Osteoblast (primary cell): Measurements from ENCODE around the gene RBM38. TPM values are rescaled to one million over a fixed set of nuclear protein-coding genes. Genes with fewer than 3 reads are reported as not detected.

Experiments
- DNase-seq: peaks from one replicate; pipeline ENCODE4 v3.0.0; 2011; ENCODE audit warnings: low spot score, mixed read lengths; ENCODE audit not compliant: insufficient read length; ENCODE audit errors: missing footprints
- H2AFZ ChIP-seq: 2 replicates; pipeline ENCODE4 v1.6.0; 2011; ENCODE audit warnings: mild to moderate bottlenecking, low read length
- H3K27ac ChIP-seq: 2 replicates; pipeline ENCODE4 v1.5.1; 2011; ENCODE audit warnings: mild to moderate bottlenecking, low read depth, low read length, moderate library complexity
- H3K27me3 ChIP-seq: 2 replicates; pipeline ENCODE4 v1.6.0; 2012; ENCODE audit warnings: mild to moderate bottlenecking, control low read depth, inconsistent platforms, low read length, moderate library complexity; ENCODE audit not compliant: insufficient read depth
- H3K36me3 ChIP-seq: 2 replicates; pipeline ENCODE4 v1.5.1; 2011; ENCODE audit warnings: mild to moderate bottlenecking, low read length, control low read depth, moderate library complexity; ENCODE audit not compliant: insufficient read depth
- H3K4me1 ChIP-seq: 2 replicates; pipeline ENCODE4 v1.5.1; 2011; ENCODE audit warnings: mild to moderate bottlenecking, low read length, control low read depth, moderate library complexity; ENCODE audit not compliant: insufficient read depth
- H3K4me2 ChIP-seq: 2 replicates; pipeline ENCODE4 v1.6.0; 2011; ENCODE audit warnings: mild to moderate bottlenecking, low read length; ENCODE audit not compliant: insufficient read depth
- H3K4me3 ChIP-seq: fragments of 200-600 bp; sonication (generic); 3 replicates; pipeline ENCODE4 v1.5.1; 2012; ENCODE audit warnings: mild to moderate bottlenecking, low read length, inconsistent platforms; ENCODE audit not compliant: insufficient read depth
- H3K79me2 ChIP-seq: 2 replicates; pipeline ENCODE4 v1.6.0; 2012; ENCODE audit warnings: mild to moderate bottlenecking, low read length, control low read depth, inconsistent platforms; ENCODE audit not compliant: insufficient read depth
- H3K9me3 ChIP-seq: 2 replicates; pipeline ENCODE4 v1.5.1; 2011; ENCODE audit warnings: low read depth, low read length, control low read depth
- H4K20me1 ChIP-seq: 2 replicates; pipeline ENCODE4 v1.6.0; 2012; ENCODE audit warnings: mild to moderate bottlenecking, low read length, control low read depth; ENCODE audit not compliant: insufficient read depth
- total RNA-seq: library from RNA; depleted of rRNA; stranded (reverse); fragments of >200 nt; gene quantifications from 2 replicates; pipeline ENCODE4 v1.2.3, GENCODE V29; 2012
- TF ChIP-seq, protein P1 (sequence below): IDR thresholded peaks from 2 replicates; pipeline ENCODE4 v1.5.1; 2011; ENCODE audit warnings: mild to moderate bottlenecking, low read depth, low read length, moderate library complexity; ENCODE audit errors: extremely low read depth

RBM38 gene
- total RNA-seq, 1 donor: 2.9 TPM

DNA sequence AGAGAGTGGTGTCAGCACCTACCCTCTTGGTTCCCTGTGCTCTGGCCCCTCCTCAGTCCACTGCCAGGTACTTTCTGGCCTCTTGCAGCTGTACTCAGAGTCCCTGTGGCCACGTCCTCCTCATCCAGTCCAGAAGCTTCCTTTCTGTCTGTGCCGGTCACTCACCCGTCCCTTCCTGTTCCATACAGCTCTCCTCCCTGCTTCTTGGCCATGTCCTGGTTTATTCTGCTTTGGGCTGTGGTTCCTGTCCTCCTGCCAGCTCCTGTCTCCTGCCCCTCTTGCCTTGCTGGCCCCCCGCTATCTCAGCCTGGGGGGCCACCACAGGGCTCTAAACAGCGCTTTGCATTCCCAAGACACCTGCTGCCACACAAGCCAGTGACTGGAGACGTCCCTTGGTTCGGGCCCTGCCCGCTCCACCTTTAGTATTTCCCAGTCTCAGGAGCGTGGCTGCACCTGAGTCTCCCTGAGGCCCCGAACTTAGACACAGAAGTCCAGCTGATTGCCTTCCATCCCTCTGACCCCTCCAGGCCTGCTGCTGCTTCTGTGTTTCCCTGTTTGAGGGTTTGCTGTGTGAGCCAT is 15.5 kb upstream of the RBM38 start:
- H4K20me1 ChIP-seq: peaks cover 15% of the 10 kb centered on the region
- DNase-seq: peak; percentile 54
- peaks cover 77% of the 10 kb centered on the region for H3K36me3 ChIP-seq
- H3K4me2 ChIP-seq: no peak overlapping the region
- no peak overlapping the region for H3K27ac ChIP-seq
- TF ChIP-seq, protein P1, sequence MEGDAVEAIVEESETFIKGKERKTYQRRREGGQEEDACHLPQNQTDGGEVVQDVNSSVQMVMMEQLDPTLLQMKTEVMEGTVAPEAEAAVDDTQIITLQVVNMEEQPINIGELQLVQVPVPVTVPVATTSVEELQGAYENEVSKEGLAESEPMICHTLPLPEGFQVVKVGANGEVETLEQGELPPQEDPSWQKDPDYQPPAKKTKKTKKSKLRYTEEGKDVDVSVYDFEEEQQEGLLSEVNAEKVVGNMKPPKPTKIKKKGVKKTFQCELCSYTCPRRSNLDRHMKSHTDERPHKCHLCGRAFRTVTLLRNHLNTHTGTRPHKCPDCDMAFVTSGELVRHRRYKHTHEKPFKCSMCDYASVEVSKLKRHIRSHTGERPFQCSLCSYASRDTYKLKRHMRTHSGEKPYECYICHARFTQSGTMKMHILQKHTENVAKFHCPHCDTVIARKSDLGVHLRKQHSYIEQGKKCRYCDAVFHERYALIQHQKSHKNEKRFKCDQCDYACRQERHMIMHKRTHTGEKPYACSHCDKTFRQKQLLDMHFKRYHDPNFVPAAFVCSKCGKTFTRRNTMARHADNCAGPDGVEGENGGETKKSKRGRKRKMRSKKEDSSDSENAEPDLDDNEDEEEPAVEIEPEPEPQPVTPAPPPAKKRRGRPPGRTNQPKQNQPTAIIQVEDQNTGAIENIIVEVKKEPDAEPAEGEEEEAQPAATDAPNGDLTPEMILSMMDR: no peak
- no peak overlapping the region for H3K4me3 ChIP-seq
- H3K27me3 ChIP-seq: no peaks in the 10 kb centered on the region
- no peak overlapping the region for H2AFZ ChIP-seq
- H3K79me2 ChIP-seq: no peaks in the 10 kb centered on the region
- no peaks in the 10 kb centered on the region for H3K9me3 ChIP-seq
- peaks cover 9% of the 10 kb centered on the region for H3K4me1 ChIP-seq

DNA sequence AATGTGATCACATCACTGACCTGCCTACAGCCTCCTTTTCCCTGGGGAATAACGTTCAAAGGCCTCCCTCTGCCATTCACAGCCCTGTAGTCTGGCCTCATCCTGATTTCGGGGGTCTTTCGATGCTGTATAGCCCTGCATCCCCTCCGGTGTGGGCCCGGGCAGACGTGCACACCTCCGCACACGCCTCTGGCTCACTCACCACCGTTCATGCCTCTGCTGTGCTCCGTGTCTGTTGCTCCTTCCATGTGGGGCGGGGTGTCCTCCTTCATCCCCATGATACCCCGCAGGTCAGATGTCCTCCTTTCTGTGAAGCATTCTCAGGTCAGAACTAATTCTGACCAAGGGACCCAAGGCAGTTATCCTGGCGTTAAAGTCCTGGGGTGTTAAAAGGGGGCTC is 13.8 kb upstream of the RBM38 start:
- H3K36me3 ChIP-seq: peaks cover 64% of the 10 kb centered on the region
- no peak overlapping the region for H3K4me3 ChIP-seq
- no peaks in the 10 kb centered on the region for H3K27me3 ChIP-seq
- no peaks in the 10 kb centered on the region for H3K9me3 ChIP-seq
- H3K27ac ChIP-seq: no peak overlapping the region
- peaks cover 9% of the 10 kb centered on the region for H3K4me1 ChIP-seq
- no peak for DNase-seq
- H4K20me1 ChIP-seq: peaks cover 15% of the 10 kb centered on the region
- H3K4me2 ChIP-seq: no peak overlapping the region
- H2AFZ ChIP-seq: no peak overlapping the region
- TF ChIP-seq, protein P1: no peak
- H3K79me2 ChIP-seq: no peaks in the 10 kb centered on the region

DNA sequence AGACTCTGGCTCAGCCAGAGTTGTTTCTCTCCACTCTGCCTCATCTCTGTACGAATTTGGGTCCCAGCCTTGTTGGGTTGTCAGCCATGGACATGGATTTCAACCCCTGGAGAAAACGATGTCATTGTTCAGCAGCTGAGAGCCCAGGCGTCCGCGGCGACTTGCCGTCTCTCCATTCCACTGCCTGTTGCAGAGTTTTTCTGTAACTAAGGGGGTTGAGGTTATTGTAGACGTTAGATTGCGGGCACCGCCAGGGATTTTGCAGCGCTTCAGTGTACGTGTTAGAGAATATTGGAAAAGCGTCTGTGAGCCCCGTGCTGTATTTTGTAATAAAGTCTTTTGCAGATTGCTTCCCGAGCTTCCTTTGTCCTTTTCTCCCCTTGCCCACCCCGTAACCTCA is 13.1 kb upstream of the RBM38 start:
- no peak overlapping the region for H3K4me3 ChIP-seq
- no peaks in the 10 kb centered on the region for H3K27me3 ChIP-seq
- no peaks in the 10 kb centered on the region for H3K79me2 ChIP-seq
- peaks cover 15% of the 10 kb centered on the region for H4K20me1 ChIP-seq
- peaks cover 58% of the 10 kb centered on the region for H3K36me3 ChIP-seq
- no peak overlapping the region for H2AFZ ChIP-seq
- no peaks in the 10 kb centered on the region for H3K9me3 ChIP-seq
- TF ChIP-seq, protein P1: no peak
- no peak overlapping the region for H3K27ac ChIP-seq
- no peak for DNase-seq
- H3K4me2 ChIP-seq: no peak overlapping the region
- H3K4me1 ChIP-seq: peaks cover 9% of the 10 kb centered on the region

DNA sequence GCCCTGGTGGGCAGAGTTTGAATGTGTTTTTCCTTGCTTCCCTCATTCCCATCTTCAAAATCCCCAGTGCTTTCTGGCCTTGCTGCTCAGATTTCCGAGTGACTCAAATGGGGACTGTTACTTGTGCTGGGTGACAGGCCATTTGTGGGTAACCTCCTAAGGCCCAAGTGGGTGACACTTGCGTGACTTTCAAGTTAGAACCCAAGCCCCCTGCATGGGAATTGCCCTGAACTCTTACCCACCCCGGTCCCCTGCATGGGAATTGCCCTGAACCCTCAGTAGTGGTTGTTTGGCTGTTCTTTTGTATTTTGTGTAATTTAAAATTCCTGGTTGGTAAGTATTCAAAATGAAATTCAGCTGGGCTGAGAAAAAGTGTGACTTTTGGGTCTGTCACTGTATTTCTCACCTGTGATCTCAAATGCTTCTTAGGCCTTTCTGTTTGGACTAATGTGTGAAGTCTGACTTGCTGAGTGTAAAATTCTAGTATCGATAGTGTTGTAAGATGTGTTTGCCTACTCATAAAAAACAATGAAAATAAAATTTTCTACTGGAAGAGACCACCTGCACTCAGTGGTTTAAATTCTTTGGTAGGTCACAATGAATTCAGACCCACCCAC is 12.4 kb upstream of the RBM38 start:
- H3K36me3 ChIP-seq: peaks cover 51% of the 10 kb centered on the region
- no peak overlapping the region for H3K4me2 ChIP-seq
- H3K27me3 ChIP-seq: no peaks in the 10 kb centered on the region
- TF ChIP-seq, protein P1: no peak
- H3K4me3 ChIP-seq: no peak overlapping the region
- peaks cover 15% of the 10 kb centered on the region for H4K20me1 ChIP-seq
- no peak overlapping the region for H2AFZ ChIP-seq
- H3K27ac ChIP-seq: no peak overlapping the region
- DNase-seq: no peak
- H3K9me3 ChIP-seq: no peaks in the 10 kb centered on the region
- H3K79me2 ChIP-seq: no peaks in the 10 kb centered on the region
- H3K4me1 ChIP-seq: peaks cover 9% of the 10 kb centered on the region
